OCI-LY3 (cell line): ENCODE data around the gene DR1.

Source experiments
- EZH2phosphoT487 ChIP-seq: fragments of 200-600 bp; shearing (Covaris generic); IDR thresholded peaks from 2 replicates; pipeline ENCODE4 v1.6.1; 2018; ENCODE audit warnings: antibody characterized with exemption, mixed run types, low read depth
- TF ChIP-seq, protein P1 (sequence below): fragments of 200-600, 300-600 bp; sonication (generic); IDR thresholded peaks from 2 replicates; pipeline ENCODE4 v1.5.1; 2014; ENCODE audit warnings: antibody characterized with exemption, low read length, low read depth

- TF ChIP-seq, protein P1, sequence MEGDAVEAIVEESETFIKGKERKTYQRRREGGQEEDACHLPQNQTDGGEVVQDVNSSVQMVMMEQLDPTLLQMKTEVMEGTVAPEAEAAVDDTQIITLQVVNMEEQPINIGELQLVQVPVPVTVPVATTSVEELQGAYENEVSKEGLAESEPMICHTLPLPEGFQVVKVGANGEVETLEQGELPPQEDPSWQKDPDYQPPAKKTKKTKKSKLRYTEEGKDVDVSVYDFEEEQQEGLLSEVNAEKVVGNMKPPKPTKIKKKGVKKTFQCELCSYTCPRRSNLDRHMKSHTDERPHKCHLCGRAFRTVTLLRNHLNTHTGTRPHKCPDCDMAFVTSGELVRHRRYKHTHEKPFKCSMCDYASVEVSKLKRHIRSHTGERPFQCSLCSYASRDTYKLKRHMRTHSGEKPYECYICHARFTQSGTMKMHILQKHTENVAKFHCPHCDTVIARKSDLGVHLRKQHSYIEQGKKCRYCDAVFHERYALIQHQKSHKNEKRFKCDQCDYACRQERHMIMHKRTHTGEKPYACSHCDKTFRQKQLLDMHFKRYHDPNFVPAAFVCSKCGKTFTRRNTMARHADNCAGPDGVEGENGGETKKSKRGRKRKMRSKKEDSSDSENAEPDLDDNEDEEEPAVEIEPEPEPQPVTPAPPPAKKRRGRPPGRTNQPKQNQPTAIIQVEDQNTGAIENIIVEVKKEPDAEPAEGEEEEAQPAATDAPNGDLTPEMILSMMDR: no peak
- TF ChIP-seq EZH2phosphoT487: no peak
These were observed 44.6 kb upstream of the DR1 start for GRCh38 chr1:93301131-93301530.
